Smooth muscle cell (in vitro differentiated cells): Measurements from ENCODE around the gene NAA16. TPM values are rescaled to one million over a fixed set of nuclear protein-coding genes. Genes with fewer than 3 reads are reported as not detected.

ENCODE experiments used
- DNase-seq: peaks from one replicate; lab custom pipeline; 2025; ENCODE audit not compliant: unreplicated experiment; lab: John Stamatoyannopoulos, UW
- H2AFZ ChIP-seq: fragments of 200-600 bp; sonication (generic); 2 replicates; pipeline ENCODE4 v1.6.0; 2016; ENCODE audit warnings: antibody characterized with exemption, low read depth, mild to moderate bottlenecking
- H3F3A ChIP-seq: fragments of 200-600 bp; sonication (generic); 2 replicates; pipeline ENCODE4 v1.6.0; 2017; ENCODE audit warnings: antibody characterized with exemption, low read depth
- H3K27ac ChIP-seq: fragments of 200-600 bp; sonication (generic); 2 replicates; pipeline ENCODE4 v1.5.1; 2016; ENCODE audit warnings: low read depth, mild to moderate bottlenecking
- H3K27me3 ChIP-seq: fragments of 200-600 bp; sonication (generic); 2 replicates; pipeline ENCODE4 v1.6.1; 2016; ENCODE audit warnings: low read depth, mild to moderate bottlenecking
- H3K36me3 ChIP-seq: fragments of 200-600 bp; sonication (generic); 2 replicates; pipeline ENCODE4 v1.5.1; 2016; ENCODE audit warnings: low read depth
- H3K4me1 ChIP-seq: fragments of 200-600 bp; sonication (generic); 2 replicates; pipeline ENCODE4 v1.5.1; 2016; ENCODE audit warnings: low read depth
- H3K4me2 ChIP-seq: fragments of 200-600 bp; sonication (generic); 2 replicates; pipeline ENCODE4 v1.6.0; 2016; ENCODE audit warnings: mild to moderate bottlenecking
- H3K4me3 ChIP-seq: fragments of 200-600 bp; sonication (generic); 2 replicates; pipeline ENCODE4 v1.5.1; 2016; ENCODE audit warnings: mild to moderate bottlenecking
- H3K79me2 ChIP-seq: fragments of 200-600 bp; sonication (generic); 2 replicates; pipeline ENCODE4 v1.6.0; 2016; ENCODE audit warnings: low read depth, mild to moderate bottlenecking
- H3K9ac ChIP-seq: fragments of 200-600 bp; sonication (generic); 2 replicates; pipeline ENCODE4 v1.6.0; 2016; ENCODE audit warnings: low read depth
- H3K9me3 ChIP-seq: fragments of 200-600 bp; sonication (generic); replicated peaks from 2 replicates; pipeline ENCODE4 v1.5.1; 2016; ENCODE audit warnings: low read depth
- H4K20me1 ChIP-seq: fragments of 200-600 bp; sonication (generic); 2 replicates; pipeline ENCODE4 v1.6.0; 2016; ENCODE audit warnings: low read depth
- WGBS: methylation state at CpG from one replicate; pipeline ENCODE4 v1.1.7; 2016; ENCODE audit warnings: low lambda C conversion rate; 5-methylcytosine and 5-hydroxymethylcytosine counted together
- polyA plus RNA-seq: library from polyadenylated mRNA; unstranded; fragments of >200 nt; fragmentation: Nextera tagmentation; extraction: Ambion mirVana; gene quantifications from 2 replicates; pipeline ENCODE4 v1.2.1, GENCODE V29; 2016
- total RNA-seq: library from RNA; depleted of rRNA; stranded (reverse); fragments of >200 nt; gene quantifications from 2 replicates; pipeline ENCODE4 v1.2.3, GENCODE V29; 2014
- TF ChIP-seq, protein P1 (sequence below): fragments of 200-600 bp; sonication (generic); IDR thresholded peaks from 2 replicates; pipeline ENCODE4 v1.5.1; 2017; ENCODE audit warnings: borderline replicate concordance, mild to moderate bottlenecking, antibody characterized with exemption; ENCODE audit not compliant: insufficient read depth, poor library complexity, severe bottlenecking

The NAA16 gene
- total and polyA plus RNA-seq, 2 experiments from 2014 or later = 6.9 to 21.8 TPM

DNA sequence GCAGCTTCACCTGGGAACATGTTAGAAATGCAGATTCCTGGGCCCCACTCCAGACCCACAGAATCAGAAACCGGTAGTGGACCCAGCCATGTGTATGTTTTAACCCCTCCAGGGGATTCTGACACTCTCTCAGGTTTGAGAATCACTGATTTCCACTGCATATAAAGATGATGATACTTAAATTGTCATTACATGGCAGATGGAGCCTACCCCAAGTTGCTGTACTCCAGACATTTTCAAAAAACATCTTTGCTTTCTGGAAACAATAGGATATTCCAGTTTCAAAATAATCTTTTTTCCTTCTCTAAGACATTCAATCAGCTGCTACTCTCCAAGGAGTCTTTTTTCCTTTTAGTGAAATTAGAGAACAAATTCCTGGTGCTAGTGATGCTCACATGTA is 97.7 kb downstream of the NAA16 start:
- Histone ChIP-seq H3K4me2 (no peak overlapping the region), H2AFZ (no peak overlapping the region), H3K36me3 (no peaks in the 10 kb centered on the region), H4K20me1 (no peaks in the 10 kb centered on the region), H3K27ac (no peak overlapping the region), H3K79me2 (no peaks in the 10 kb centered on the region), H3F3A (no peaks in the 10 kb centered on the region), H3K9me3 (no peaks in the 10 kb centered on the region), H3K27me3 (no peaks in the 10 kb centered on the region), H3K4me3 (no peak overlapping the region), H3K4me1 (no peaks in the 10 kb centered on the region), H3K9ac (no peak overlapping the region)
- WGBS = 68% methylated on average over 1 of the region's 1 CpG
- DNase-seq = no peak
- TF ChIP-seq, protein P1, sequence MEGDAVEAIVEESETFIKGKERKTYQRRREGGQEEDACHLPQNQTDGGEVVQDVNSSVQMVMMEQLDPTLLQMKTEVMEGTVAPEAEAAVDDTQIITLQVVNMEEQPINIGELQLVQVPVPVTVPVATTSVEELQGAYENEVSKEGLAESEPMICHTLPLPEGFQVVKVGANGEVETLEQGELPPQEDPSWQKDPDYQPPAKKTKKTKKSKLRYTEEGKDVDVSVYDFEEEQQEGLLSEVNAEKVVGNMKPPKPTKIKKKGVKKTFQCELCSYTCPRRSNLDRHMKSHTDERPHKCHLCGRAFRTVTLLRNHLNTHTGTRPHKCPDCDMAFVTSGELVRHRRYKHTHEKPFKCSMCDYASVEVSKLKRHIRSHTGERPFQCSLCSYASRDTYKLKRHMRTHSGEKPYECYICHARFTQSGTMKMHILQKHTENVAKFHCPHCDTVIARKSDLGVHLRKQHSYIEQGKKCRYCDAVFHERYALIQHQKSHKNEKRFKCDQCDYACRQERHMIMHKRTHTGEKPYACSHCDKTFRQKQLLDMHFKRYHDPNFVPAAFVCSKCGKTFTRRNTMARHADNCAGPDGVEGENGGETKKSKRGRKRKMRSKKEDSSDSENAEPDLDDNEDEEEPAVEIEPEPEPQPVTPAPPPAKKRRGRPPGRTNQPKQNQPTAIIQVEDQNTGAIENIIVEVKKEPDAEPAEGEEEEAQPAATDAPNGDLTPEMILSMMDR = no peak

DNA sequence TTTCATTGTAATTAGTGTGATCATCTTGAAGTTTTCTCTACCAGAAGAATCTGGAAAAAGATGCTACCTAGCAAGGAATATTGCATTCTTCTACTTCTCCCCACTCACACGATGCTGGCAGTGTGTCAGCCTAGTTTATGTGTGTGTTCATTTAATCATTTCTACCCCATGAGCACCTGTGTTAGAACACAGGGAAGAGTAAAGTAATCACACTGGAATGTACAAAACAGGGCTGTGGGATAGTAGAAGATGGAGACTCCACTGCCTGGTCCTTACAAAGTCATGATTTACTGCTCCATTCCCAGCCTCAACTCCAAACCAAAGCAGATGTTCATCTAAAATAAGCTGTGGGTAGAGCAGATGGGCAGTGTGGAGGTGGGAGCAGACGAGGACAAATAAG is 98.5 kb downstream of the NAA16 start:
- Histone ChIP-seq H3F3A (no peaks in the 10 kb centered on the region), H3K4me3 (no peak overlapping the region), H2AFZ (no peak overlapping the region), H3K9me3 (no peaks in the 10 kb centered on the region), H4K20me1 (no peaks in the 10 kb centered on the region), H3K9ac (no peak overlapping the region), H3K27me3 (no peaks in the 10 kb centered on the region), H3K79me2 (no peaks in the 10 kb centered on the region), H3K4me1 (no peaks in the 10 kb centered on the region), H3K4me2 (no peak overlapping the region), H3K36me3 (no peaks in the 10 kb centered on the region), H3K27ac (no peak overlapping the region)
- WGBS = 79% methylated on average over 2 of the region's 2 CpGs
- no peak for DNase-seq
- TF ChIP-seq, protein P1 = no peak

DNA sequence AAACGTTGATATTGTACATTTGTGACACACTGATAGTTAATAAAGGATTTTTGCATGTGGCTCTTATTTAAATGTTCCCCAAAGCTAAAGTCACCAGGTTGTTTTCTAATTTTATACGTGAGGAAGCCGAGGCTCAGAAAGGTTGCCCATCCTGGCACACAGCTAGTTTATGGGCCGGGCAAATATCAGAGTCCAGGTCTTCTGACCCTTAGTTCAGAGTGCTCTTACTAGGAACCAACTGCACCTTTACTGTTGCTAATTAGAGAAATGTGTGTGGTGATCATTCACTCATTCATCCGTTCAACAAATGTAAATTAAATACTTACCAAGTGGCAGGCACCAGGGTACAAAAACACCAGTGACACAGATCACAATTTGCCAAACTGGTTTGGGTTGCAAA is 100.0 kb downstream of the NAA16 start:
- Histone ChIP-seq H3K4me3 (no peak overlapping the region), H2AFZ (no peak overlapping the region), H3K36me3 (no peaks in the 10 kb centered on the region), H4K20me1 (no peaks in the 10 kb centered on the region), H3K4me1 (no peaks in the 10 kb centered on the region), H3K4me2 (no peak overlapping the region), H3K27ac (no peak overlapping the region), H3F3A (no peaks in the 10 kb centered on the region), H3K27me3 (no peaks in the 10 kb centered on the region), H3K9ac (no peak overlapping the region), H3K79me2 (no peaks in the 10 kb centered on the region), H3K9me3 (no peaks in the 10 kb centered on the region)
- TF ChIP-seq, protein P1 = no peak
- no peak for DNase-seq
- 87% methylated on average over 5 of the region's 5 CpGs for WGBS

DNA sequence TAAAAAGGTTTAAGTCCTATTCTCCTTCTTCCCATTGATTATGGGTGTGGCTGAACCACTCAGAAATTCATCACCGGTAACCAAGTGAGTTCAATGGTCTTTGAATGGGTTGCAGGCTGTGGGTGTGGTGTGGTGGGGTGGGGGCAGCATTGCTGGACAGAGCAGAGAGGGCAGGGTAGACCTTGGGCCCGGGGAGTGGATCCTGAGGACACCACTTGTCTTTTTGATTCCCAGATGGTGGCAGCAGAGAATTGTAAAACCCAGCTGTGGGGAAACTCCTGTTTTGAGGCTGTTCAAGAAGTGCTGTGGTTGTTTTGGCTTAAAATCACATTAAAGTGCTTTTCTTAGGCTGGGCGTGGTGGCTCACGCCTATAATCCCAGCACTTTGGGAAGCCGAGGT is 100.5 kb downstream of the NAA16 start:
- Histone ChIP-seq H3K9ac (no peak overlapping the region), H4K20me1 (no peaks in the 10 kb centered on the region), H3K79me2 (no peaks in the 10 kb centered on the region), H3K4me1 (no peaks in the 10 kb centered on the region), H3K4me3 (no peak overlapping the region), H3K27me3 (no peaks in the 10 kb centered on the region), H3K4me2 (no peak overlapping the region), H3K9me3 (no peaks in the 10 kb centered on the region), H3K27ac (no peak overlapping the region), H2AFZ (no peak overlapping the region), H3K36me3 (no peaks in the 10 kb centered on the region), H3F3A (no peaks in the 10 kb centered on the region)
- TF ChIP-seq, protein P1 = peak; percentile 46
- 41% methylated on average over 5 of the region's 5 CpGs for WGBS
- peak; percentile 1 for DNase-seq
